Measurements from ENCODE around the gene PHTF2. TPM values are rescaled to one million over a fixed set of nuclear protein-coding genes. Genes with fewer than 3 reads are reported as not detected.

Gene PHTF2
- total and polyA plus RNA-seq, 2 of the 4 experiments (the other 2 are of a cell fraction) = 28.3 to 69.9 TPM

- intact Hi-C loops (cut with micrococcal nuclease) (no loop called here), dilution Hi-C loops (cut with HindIII; ENCODE audit: low sequenced_read_pairs, unreplicated experiment) (no loop called here), in situ Hi-C loops (cut with MboI; ENCODE audit: low sequenced_read_pairs) (no loop called here)
- BruUV-seq (replicated peaks) = no TSS peak
- no peak overlapping the region for H2BK20ac ChIP-seq (ENCODE audit: low read depth, low read length)
- H3K18ac ChIP-seq (ENCODE audit: low read depth, low read length) = no peak overlapping the region
- H3K4me2 ChIP-seq (ENCODE audit: low read depth, low read length) = no peak overlapping the region
- H3K79me1 ChIP-seq (ENCODE audit: low read depth in 1 of 2, low read length in 2 of 2) = peaks cover 0 to 4% of the 10 kb centered on the region in 2 experiments; a peak in 2 of 4 replicates
- no peak overlapping the region for H3K14ac ChIP-seq (replicated peaks; ENCODE audit: low read depth, low read length)
- no peak overlapping the region for H2AFZ ChIP-seq (replicated peaks; ENCODE audit: low read length, poor library complexity)
- H3K9me3 ChIP-seq (ENCODE audit: control insufficient read depth, insufficient read depth, low read length) = peaks cover 5% of the 10 kb centered on the region; the same call in 1 of the 2 replicates
- no peak overlapping the region for H4K5ac ChIP-seq (ENCODE audit: low read depth, low read length)
- peaks cover 2% of the 10 kb centered on the region; the same call in 1 of the 2 replicates for H3K36me3 ChIP-seq (ENCODE audit: control insufficient read depth, insufficient read depth, low read length)
- no peak overlapping the region for H3K9ac ChIP-seq (ENCODE audit: low read depth, low read length)
- no peak for ATAC-seq (ENCODE audit: low read depth)
- H2BK15ac ChIP-seq (ENCODE audit: low read depth, low read length) = no peak overlapping the region
- no peak overlapping the region for H3K4ac ChIP-seq (ENCODE audit: low read depth, low read length)
- no peak overlapping the region for H3K4me3 ChIP-seq (ENCODE audit: insufficient read depth, low read depth, low read length)
- peaks cover 3% of the 10 kb centered on the region; the same call in 1 of the 2 replicates for H3K9me1 ChIP-seq (ENCODE audit: insufficient read depth, low read length)
- no peak overlapping the region for H2BK120ac ChIP-seq (ENCODE audit: low read depth, low read length)
- no peaks in the 10 kb centered on the region for H4K20me1 ChIP-seq (ENCODE audit: insufficient read depth, low read length)
- ChIA-PET CTCF (no interaction called here), POLR2A (ENCODE audit: unreplicated experiment) (interaction anchor here (0.6 kb wide), 1 partner anchor 10 kb away, joined by 4 read pairs; no protein-coding TSS in a partner anchor)
- no peak for DNase-seq
- no peak overlapping the region for H2BK5ac ChIP-seq (ENCODE audit: low read depth, low read length, poor library complexity, severe bottlenecking)
- no peak overlapping the region for H4K91ac ChIP-seq (ENCODE audit: insufficient read depth, low read depth, low read length)
- H3K27me3 ChIP-seq (ENCODE audit: control insufficient read depth, insufficient read depth, low read length) = no peaks in the 10 kb centered on the region
- no peak overlapping the region for H3K56ac ChIP-seq (ENCODE audit: extremely low read depth, insufficient read depth, low read length)
- peaks cover 3% of the 10 kb centered on the region; the same call in 1 of the 2 replicates for H3K4me1 ChIP-seq (ENCODE audit: control insufficient read depth, insufficient read depth, low read length)
- no peak overlapping the region for H2AK5ac ChIP-seq (ENCODE audit: low read depth, low read length)
- H2AK9ac ChIP-seq (replicated peaks; ENCODE audit: low read depth, low read length, poor library complexity) = no peak overlapping the region
- H3K23ac ChIP-seq (ENCODE audit: low read depth, low read length) = no peak overlapping the region
- no peak overlapping the region for H4K8ac ChIP-seq (ENCODE audit: low read depth in 2 of 2, low read length in 2 of 2)
- H3K27ac ChIP-seq (ENCODE audit: insufficient read depth, low read length) = no peak overlapping the region
- TF ChIP-seq RCOR1 (IDR thresholded peaks at IDR 0.05; ENCODE audit: insufficient replicate concordance, low read length) = no peak
These were observed 11.8 kb upstream of the PHTF2 start for GRCh38 chr7:77786741-77787140.

Data from IMR-90 (cell line).